Suprapubic skin (tissue), 3 donors: Measurements from ENCODE around the gene CTSA.

Source experiments
- POLR2A ChIP-seq, 2 donors: fragments of 450-650 bp; IDR thresholded peaks; one replicate each; pipeline ENCODE4 v1.6.1; 2017; ENCODE audit warnings: antibody characterized with exemption in 2 of 2, mild to moderate bottlenecking in 2 of 2, moderate library complexity in 2 of 2
- TF ChIP-seq, protein P1 (sequence below), 2 donors: fragments of 200-600 bp in 1 of 2; fragments of 450-650 bp in 1 of 2; sonication (generic) in 1 of 2; IDR thresholded peaks; one replicate each; pipeline ENCODE4 v1.5.1; 2016 to 2019; ENCODE audit warnings: antibody characterized with exemption in 2 of 2, mild to moderate bottlenecking in 1 of 2, moderate library complexity in 1 of 2

DNA sequence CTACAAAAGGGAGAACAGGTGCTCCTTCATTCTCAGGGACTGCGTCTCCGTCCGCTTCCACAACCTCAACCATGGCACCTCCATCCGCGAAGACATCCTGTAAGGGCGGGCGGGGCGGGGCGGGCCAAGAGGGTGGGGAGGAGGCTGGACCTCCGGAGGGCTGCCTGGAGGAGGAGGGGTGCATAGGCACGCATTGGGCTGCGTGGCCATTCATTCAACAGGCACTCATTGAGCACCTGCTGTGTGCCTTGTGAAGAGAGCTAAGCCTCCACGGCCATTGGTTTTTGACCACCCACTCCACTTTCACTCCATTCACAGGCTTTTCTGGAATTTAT is 33.3 kb upstream of the CTSA start:
- no peak for TF ChIP-seq POLR2A (IDR thresholded peaks at IDR 0.05)
- TF ChIP-seq, protein P1, sequence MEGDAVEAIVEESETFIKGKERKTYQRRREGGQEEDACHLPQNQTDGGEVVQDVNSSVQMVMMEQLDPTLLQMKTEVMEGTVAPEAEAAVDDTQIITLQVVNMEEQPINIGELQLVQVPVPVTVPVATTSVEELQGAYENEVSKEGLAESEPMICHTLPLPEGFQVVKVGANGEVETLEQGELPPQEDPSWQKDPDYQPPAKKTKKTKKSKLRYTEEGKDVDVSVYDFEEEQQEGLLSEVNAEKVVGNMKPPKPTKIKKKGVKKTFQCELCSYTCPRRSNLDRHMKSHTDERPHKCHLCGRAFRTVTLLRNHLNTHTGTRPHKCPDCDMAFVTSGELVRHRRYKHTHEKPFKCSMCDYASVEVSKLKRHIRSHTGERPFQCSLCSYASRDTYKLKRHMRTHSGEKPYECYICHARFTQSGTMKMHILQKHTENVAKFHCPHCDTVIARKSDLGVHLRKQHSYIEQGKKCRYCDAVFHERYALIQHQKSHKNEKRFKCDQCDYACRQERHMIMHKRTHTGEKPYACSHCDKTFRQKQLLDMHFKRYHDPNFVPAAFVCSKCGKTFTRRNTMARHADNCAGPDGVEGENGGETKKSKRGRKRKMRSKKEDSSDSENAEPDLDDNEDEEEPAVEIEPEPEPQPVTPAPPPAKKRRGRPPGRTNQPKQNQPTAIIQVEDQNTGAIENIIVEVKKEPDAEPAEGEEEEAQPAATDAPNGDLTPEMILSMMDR (IDR thresholded peaks at IDR 0.05) = no peak
